Thyroid gland (tissue), 4 donors: ENCODE results near the gene TMEM119. TPM values are rescaled to one million over a fixed set of nuclear protein-coding genes. Genes with fewer than 3 reads are reported as not detected.

Source experiments
- DNase-seq, 2 donors: peaks; one replicate each; pipeline ENCODE4 v3.0.0-alpha.2; 2019
- H3K27ac ChIP-seq, 3 donors: fragments of 200-600 bp; sonication (generic); 1 replicate in 2 of 3; 2 replicates in 1 of 3; pipeline ENCODE4 v1.5.1; 2016 to 2019; ENCODE audit warnings: mild to moderate bottlenecking in 1 of 3, moderate library complexity in 1 of 3
- H3K27me3 ChIP-seq: fragments of 200-600 bp; sonication (generic); one replicate; pipeline ENCODE4 v1.5.1; 2019
- H3K36me3 ChIP-seq, 2 donors: fragments of 200-600 bp; sonication (generic); one replicate each; pipeline ENCODE4 v1.5.1; 2016 to 2019
- H3K4me1 ChIP-seq, 2 donors: fragments of 200-600 bp; sonication (generic); one replicate each; pipeline ENCODE4 v1.5.1; 2017 to 2019
- H3K4me3 ChIP-seq, 3 donors: fragments of 200-600 bp; sonication (generic); replicated peaks in 1 of 3; 1 replicate in 2 of 3; 2 replicates in 1 of 3; pipeline ENCODE4 v1.5.1; 2016; ENCODE audit warnings: mild to moderate bottlenecking in 1 of 3
- H3K9me3 ChIP-seq: fragments of 200-600 bp; sonication (generic); one replicate; pipeline ENCODE4 v1.5.1; 2017
- CTCF ChIP-seq, 6 experiments: fragments of 200-600 bp in 3 of 6; fragments of 450-650 bp in 3 of 6; sonication (generic) in 3 of 6; IDR thresholded peaks; one replicate each; pipeline ENCODE4 v1.5.1; 2016 to 2019; ENCODE audit warnings: antibody characterized with exemption in 6 of 6, mild to moderate bottlenecking in 2 of 6, inconsistent platforms in 1 of 6, moderate library complexity in 1 of 6
- POLR2A ChIP-seq, 2 donors: fragments of 450-650 bp; IDR thresholded peaks; one replicate each; pipeline ENCODE4 v1.6.1; 2017; ENCODE audit warnings: antibody characterized with exemption in 2 of 2, mild to moderate bottlenecking in 2 of 2, moderate library complexity in 1 of 2
- WGBS, 2 donors: methylation state at CpG; one replicate each; pipeline ENCODE4 v1.1.5; 2017; 5-methylcytosine and 5-hydroxymethylcytosine counted together
- intact Hi-C: fragments of 100-400 bp; cut with DNase I; formaldehyde crosslinking; loops from one replicate; pipeline ENCODE4 v1.15.1; 2023
- total RNA-seq, 4 donors: library from RNA; depleted of rRNA; stranded (reverse); fragments of >200 nt; gene quantifications; one replicate each; pipeline ENCODE4 v1.2.3, GENCODE V29; 2016

Gene TMEM119
- total RNA-seq, 4 donors from 2014 or later = 6.9 to 21.6 (median 15.3) TPM

DNA sequence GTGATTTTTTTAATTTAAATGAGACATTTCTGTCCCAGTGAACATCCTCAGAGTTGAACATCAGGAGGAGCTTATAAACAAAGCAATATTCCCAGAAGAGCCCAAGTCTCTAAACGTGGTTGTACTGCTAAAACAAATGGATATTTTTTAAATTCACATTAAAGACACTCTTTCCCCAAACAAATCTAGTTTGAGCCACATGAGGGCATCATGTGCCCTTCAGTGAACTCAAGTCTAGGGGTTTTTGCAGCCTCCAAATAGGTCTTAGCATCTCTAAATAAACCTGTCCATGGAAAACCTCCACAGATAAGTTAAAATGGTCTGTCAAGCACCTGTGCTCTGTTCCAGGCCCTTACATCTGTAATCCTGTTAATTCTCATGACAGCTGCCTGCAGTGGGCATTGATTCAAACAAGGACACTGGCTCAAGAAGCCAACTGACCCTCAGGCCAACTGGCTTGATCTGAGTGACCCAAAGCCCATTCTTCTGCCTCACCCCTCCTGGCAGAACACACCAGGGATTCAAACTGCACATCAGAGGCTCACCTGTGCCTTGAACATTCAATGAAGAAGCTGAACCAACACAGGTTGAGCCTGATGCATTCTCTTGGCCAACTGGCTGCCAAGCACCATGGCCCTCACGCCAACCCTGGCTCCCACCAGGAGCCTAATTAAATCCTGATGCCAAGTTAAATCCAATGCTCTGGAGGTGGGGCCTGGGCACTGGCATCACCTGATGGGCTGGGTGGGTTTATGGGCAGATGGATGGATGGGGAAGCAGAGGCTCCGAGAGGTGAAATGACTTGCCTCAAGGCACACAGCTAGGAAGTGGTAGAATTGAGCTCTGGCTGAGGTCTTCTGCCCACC lies 26.9 kb downstream of the TMEM119 start:
- Histone ChIP-seq H3K27ac (no peak overlapping the region), H3K36me3 (peaks cover 24 to 38% of the 10 kb centered on the region in 2 donors), H3K27me3 (no peaks in the 10 kb centered on the region), H3K4me1 (peaks cover 4 to 32% of the 10 kb centered on the region in 2 donors), H3K4me3 (no peak overlapping the region), H3K9me3 (no peaks in the 10 kb centered on the region)
- no peak for DNase-seq
- TF ChIP-seq POLR2A (IDR thresholded peaks at IDR 0.05) (no peak), CTCF (IDR thresholded peaks at IDR 0.05) (peak in 3 of 6 experiments; percentile 12 to 22 (median 21))
- intact Hi-C loops = no loop called here
- WGBS, 2 donors = 67 to 71% methylated on average over 3 of the region's 3 CpGs

- no peak for DNase-seq
- no peak overlapping the region for H3K4me3 ChIP-seq
- H3K27me3 ChIP-seq = no peaks in the 10 kb centered on the region
- H3K36me3 ChIP-seq = peaks cover 34 to 41% of the 10 kb centered on the region in 2 donors
- peak overlapping the region; percentile 18 to 60 (median 41) for H3K27ac ChIP-seq
- H3K4me1 ChIP-seq = peaks cover 8 to 43% of the 10 kb centered on the region in 2 donors
- whole genome bisulfite sequencing, 2 donors = 85 to 88% methylated on average over 10 of the region's 10 CpGs
- no peaks in the 10 kb centered on the region for H3K9me3 ChIP-seq
- no peak for TF ChIP-seq POLR2A (IDR thresholded peaks at IDR 0.05)
- no peak for TF ChIP-seq CTCF (IDR thresholded peaks at IDR 0.05)
- intact Hi-C loops = loop anchor here (2.0 to 10.0 kb wide), 2 partner anchors 50 to 236 kb away; no protein-coding TSS in a partner anchor
Measured at GRCh38 chr12:108568338-108569154, 29.3 kb downstream of the TMEM119 start.

DNA sequence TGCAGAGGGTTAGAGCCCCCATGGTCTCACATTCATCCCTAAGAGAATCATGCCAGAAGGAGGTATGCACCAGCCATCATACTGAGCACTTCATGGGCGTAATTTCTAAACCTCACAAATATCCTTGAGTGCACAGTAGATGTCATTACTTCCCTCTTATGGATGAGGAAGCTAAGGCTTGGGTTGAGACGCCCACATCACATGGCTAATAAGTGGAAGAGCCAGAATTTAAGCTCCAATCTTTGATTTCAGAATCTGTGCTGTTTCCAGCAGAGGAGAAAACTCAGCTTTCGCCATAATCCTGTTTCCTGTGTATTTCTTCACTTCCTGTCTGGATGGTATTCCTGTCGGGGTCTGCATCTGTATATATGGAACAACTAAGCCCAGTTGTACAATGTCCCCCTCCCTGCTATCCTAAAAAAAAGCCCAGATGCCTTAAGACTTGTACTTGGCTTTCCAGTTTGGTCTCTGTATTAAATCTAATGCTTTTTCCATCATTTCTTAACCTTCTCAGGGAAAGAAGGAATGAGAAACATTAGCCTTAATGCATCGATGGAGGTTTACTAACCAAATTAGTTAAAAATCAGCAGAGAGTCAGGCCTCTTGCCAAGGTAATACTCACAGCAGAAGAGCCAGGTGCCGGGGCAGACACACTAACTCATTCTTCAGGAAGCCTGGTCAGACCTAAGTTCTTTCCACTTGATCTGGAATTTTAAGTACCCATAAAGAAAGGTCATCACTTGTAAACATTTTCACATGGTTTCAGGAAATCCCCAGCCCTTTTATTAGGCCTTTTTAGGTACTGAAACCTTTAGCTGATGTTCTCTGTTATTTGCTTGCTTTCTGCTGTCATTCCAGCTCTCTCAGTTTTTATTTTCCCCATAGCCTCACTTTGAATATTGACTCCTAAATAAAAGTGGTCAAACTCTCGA lies 30.2 kb downstream of the TMEM119 start:
- DNase-seq = peak; percentile 48 to 57
- 61 to 65% methylated on average over 7 of the region's 7 CpGs for WGBS, 2 donors
- Histone ChIP-seq H3K4me1 (peaks cover 13 to 43% of the 10 kb centered on the region in 2 donors), H3K36me3 (peaks cover 34 to 41% of the 10 kb centered on the region in 2 donors), H3K4me3 (no peak overlapping the region), H3K9me3 (no peaks in the 10 kb centered on the region), H3K27ac (peak overlapping the region; percentile 41 to 60 (median 42)), H3K27me3 (no peaks in the 10 kb centered on the region)
- TF ChIP-seq CTCF (IDR thresholded peaks at IDR 0.05) (no peak), POLR2A (IDR thresholded peaks at IDR 0.05) (no peak)
- intact Hi-C loops = loop anchor here (2.0 to 10.0 kb wide), 2 partner anchors 51 to 237 kb away; no protein-coding TSS in a partner anchor

GRCh38 chr12:108566452-108566851 lies 31.4 kb downstream of the TMEM119 start:
- H3K9me3 ChIP-seq = no peaks in the 10 kb centered on the region
- 91 to 95% methylated on average over 4 of the region's 4 CpGs for WGBS, 2 donors
- peaks cover 34 to 41% of the 10 kb centered on the region in 2 donors for H3K36me3 ChIP-seq
- no peak for TF ChIP-seq POLR2A (IDR thresholded peaks at IDR 0.05)
- TF ChIP-seq CTCF (IDR thresholded peaks at IDR 0.05) = no peak
- H3K27me3 ChIP-seq = no peaks in the 10 kb centered on the region
- no peak overlapping the region for H3K4me3 ChIP-seq
- intact Hi-C loops = loop anchor here (10.0 kb wide), 1 partner anchor 238 kb away; no protein-coding TSS in a partner anchor
- DNase-seq = no peak
- peaks cover 13 to 39% of the 10 kb centered on the region in 2 donors for H3K4me1 ChIP-seq
- H3K27ac ChIP-seq = peak overlapping the region; percentile 42 to 78 (median 73)
